ENCODE measurements around the gene ZNF850. TPM values are rescaled to one million over a fixed set of nuclear protein-coding genes. Genes with fewer than 3 reads are reported as not detected.
"Not testable (repeated sequence)": the region's sequence is repeated elsewhere in the genome, so short reads cannot be mapped to it uniquely, and the experiment has no call there.

ZNF850 gene
- 1 to 10 TPM; 3.8 to 4.2 TPM for total RNA-seq
- long read RNA-seq, partial matches to known transcripts: 0 of 1 reads
- long read RNA-seq, other reads (novel, unspliced or antisense): 1 of 1 reads

DNA sequence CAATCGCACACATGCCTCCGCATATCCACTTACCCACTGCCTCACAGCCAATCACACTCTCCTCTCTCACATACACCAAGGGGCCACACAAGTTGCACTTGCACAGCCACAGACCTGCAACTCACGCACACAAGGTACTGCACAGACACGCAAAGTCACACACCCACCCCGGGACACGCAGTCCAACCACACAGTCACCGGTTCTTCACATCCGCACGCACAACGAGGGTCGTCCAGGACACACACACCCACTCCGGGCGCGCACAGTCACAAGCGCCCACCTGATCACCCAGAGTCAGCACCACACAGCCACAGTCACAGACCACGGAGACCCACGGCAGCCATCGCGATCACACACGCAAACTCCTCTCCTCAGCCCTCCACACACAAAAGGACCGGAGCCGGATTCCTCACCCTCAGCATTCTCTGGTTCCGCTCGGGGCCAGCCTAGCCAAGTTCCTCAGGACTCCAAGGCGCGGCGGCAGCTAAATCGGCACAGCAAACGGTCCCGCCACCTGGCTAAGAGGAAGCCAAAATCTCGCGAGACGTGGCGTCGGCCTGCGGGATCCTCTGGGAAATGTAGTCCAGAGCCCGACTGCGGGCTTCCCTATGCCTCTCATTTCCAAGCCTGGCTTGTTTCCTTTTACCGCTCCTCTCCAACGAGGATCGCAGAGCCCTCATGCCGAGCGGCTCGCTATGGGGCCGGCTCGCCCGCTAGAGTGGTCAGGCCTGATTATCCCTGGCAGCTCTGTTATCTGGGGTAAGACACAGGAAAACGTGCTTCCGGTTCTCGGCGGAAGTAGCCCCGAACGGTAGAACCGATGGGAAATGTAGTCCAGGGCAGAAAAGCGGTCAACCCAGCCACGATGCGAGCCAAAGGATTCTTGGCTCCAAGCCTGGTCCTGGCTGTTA lies at the start of gene ZNF850:
Gene ZNF850 (minus strand): TSS at position 497 of the 912 bp plus-strand sequence. CDS start 10,201 bp downstream, outside the sequence.
- intact Hi-C loops (cut with DNase I): no loop called here
- peak; percentile 97 for DNase-seq
- ATAC-seq: peak; percentile 96 to 98

DNA sequence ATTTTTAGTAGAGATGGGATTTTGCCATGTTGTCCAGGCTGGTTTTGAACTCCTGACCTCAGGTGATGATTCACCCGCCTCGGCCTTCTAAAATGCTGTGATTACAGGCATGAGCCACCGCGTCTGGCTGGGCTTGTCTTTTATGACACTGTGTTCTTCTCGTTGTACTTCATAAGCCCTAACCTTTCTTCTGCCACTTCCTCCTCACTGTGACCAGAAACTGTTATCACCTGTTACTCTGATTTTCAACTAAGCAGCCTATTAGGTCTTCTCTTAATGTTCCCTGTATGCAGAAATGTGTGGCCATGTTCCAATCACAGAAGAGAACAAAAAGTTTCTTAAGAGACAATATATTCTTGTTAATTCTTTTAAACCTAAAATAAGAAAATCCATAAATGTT lies 49.2 kb upstream of the ZNF850 start:
- intact Hi-C loops (cut with DNase I): no loop called here
- no peak for DNase-seq
- no peak for ATAC-seq

DNA sequence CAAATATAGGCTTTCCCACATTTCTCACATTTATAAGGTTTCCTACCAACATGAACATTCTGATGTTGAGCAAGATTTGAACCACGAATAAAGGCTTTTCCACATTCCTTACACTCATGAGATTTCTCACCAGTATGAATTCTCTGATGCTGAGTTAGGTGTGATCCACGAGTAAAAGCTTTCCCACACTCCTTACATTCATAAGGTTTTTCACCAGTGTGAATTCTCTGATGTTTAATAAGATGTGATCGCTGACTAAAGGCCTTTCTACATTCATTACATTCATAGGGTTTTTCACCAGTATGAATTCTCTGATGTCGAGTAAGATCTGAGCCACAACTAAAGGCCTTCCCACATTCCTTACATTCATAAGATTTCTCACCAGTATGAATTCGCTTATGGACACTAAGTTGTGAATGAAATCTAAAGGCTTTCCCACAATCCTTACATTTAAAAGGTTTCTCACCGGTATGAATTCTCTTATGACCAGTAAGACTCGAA lies 46.6 kb upstream of the ZNF850 start:
- DNase-seq (no peak), ATAC-seq (no peak)

DNA sequence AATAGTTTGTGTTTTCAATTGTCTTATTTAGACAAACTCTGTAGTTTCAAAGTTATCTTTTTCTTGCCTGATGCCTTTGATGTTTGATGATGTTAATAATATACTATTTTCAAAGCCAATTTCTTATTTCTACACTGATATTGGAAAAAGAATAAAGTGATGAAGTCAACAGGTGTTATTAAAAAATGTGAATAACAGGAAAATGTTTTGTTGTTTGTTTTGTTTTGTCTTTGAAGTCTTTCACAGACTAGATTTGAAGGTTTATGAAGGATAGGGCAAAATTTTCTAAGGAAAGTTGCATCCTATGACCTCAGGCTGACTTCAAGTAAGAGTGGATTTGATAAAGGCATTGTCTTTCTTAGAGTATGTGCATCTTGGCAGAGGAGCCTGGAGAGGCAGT lies 34.4 kb upstream of the ZNF850 start:
- intact Hi-C loops (cut with DNase I): no loop called here
- ATAC-seq (no peak), DNase-seq (no peak)

More for the DNA sequence above, 46.6 kb upstream of the ZNF850 start:
- intact Hi-C loops (cut with DNase I): no loop called here

DNA sequence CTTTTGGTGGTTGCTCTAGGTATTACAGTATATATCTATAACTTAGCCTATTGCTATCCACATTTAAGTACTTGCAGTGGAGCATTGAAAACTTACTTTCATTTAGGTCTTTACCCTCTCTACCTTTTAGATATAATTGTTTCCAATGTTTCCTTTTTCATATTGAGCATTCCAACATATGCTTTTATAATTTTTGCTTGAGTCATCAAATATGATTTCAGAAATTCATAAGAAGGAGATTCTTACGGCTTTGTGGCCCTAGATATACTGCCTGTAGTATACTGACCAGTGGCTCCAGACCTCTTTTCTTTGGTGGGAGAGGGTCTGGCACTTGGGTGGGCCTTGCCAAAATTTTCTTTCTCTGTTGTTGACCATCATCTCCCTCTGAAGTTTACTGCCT lies 32.8 kb upstream of the ZNF850 start:
- DNase-seq (no peak), ATAC-seq (no peak)
- intact Hi-C loops (cut with DNase I): no loop called here

DNA sequence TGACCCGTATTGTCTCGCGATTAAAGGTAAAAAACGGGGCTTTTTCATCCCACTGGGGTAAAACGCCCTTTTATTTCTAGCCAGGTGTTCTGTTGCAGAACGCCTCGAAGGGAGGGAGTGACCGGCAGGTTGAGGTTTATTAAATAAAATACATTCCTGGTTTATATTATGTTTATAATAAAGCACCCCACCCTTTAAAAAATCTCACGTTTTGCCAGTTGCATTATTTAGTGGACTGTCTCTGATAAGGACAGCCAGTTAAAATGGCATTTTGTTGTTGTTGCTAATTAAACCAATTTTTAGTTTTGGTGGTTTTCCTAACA lies 25.1 kb upstream of the ZNF850 start:
- intact Hi-C loops (cut with DNase I): loop anchor here in 1 of 2 donors (10.0 kb wide), 1 partner anchor 47 kb away; no protein-coding TSS in a partner anchor
- DNase-seq (no peak), ATAC-seq (no peak)

DNA sequence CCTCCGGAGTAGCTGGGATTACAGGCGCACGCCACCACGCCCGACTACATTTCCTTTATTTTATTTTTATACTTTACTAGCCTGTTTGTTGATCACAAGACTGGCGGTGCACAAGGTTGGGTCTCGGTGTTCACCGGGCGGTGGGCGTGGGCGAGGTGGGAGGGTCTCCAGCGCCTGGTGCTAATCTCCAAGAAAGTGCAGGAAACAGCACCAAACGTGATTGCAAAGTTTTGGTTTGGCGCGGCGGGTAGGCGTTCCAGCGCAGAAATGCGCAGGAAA lies 24.0 kb upstream of the ZNF850 start:
- DNase-seq: no peak
- no peak for ATAC-seq
- intact Hi-C loops (cut with DNase I): loop anchor here in 1 of 2 donors (10.0 kb wide), 1 partner anchor 48 kb away; no protein-coding TSS in a partner anchor

DNA sequence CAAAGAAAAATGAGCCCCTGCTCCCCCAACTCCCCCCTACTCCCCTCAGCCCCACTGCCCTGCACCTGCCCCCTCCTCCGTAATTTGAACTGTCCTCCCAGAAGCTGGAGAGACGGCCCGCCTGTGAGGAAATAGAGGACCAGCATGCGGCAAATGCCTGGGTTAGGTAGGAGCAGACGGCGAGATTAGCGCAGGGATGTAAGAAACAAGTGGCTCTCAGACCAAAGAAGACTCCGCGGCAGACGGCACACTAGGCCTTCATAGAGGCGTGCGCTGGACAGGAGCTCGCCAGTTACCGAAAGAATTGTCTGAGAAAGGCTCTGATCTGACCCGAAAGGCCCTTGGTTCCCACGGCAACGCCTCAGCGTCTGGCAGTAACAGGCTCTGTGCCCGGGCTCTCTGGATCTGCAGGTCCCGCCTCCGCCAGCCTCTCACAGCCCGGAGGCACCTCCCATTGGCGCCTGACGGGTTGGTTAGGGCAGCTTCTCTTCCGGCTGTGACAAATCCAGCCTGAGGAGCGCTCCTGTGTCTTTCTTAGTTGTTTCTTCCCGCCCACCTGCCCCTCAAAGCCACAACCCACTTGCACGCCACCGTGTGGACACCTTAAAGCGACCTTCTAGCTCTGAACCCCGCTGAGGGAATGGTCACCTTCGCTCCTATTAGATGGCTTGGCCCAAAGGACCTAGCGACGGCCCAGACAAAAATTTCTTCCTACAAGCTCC lies 19.0 kb upstream of the ZNF850 start:
- intact Hi-C loops (cut with DNase I): loop anchor here in 1 of 2 donors (10.0 kb wide), 1 partner anchor 53 kb away; no protein-coding TSS in a partner anchor
- ATAC-seq: peak; percentile 99
- DNase-seq: peak; percentile 45

DNA sequence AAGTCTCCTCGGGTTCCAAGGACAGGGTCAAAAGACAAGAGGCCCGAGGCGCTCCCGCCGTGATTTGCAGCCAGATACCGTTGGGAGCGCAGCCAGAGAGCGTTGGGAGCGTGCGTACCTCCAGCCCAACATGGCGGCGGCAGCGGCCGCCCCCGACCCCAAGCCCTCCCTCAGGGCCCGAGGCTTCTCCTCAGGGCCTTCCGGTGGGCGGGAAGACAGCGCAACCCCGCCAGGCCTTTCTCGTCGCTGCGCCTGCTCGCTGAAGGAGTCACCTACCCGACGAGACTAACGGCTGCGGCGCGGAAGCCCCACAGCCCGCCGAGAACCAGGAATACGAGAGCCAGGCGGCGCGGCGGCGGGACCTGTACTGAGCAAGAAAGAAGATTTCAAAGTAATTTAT lies 3.2 kb upstream of the ZNF850 start:
- DNase-seq (peak; percentile 63), ATAC-seq (peak; percentile 14 to 39)
- intact Hi-C loops (cut with DNase I): no loop called here

DNA sequence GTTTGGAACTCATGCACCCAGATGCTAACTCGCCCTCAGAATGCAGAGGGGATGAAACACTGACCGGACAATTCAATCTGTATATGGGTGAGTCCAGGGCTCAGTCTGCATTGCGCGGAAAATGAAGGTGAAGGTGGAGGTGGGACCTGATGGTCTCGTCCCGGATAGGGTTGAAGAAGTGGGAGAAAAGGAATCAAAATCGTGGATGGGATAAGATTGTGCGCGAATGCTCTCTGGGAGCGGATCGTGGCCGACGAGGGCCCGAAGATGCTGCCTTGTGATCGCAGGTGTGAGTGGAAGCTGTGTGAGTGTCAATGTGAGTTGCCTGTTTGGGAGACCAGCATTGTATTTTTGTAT lies 594 bp upstream of the ZNF850 start:
- ATAC-seq: no peak
- intact Hi-C loops (cut with DNase I): no loop called here
- no peak for DNase-seq

DNA sequence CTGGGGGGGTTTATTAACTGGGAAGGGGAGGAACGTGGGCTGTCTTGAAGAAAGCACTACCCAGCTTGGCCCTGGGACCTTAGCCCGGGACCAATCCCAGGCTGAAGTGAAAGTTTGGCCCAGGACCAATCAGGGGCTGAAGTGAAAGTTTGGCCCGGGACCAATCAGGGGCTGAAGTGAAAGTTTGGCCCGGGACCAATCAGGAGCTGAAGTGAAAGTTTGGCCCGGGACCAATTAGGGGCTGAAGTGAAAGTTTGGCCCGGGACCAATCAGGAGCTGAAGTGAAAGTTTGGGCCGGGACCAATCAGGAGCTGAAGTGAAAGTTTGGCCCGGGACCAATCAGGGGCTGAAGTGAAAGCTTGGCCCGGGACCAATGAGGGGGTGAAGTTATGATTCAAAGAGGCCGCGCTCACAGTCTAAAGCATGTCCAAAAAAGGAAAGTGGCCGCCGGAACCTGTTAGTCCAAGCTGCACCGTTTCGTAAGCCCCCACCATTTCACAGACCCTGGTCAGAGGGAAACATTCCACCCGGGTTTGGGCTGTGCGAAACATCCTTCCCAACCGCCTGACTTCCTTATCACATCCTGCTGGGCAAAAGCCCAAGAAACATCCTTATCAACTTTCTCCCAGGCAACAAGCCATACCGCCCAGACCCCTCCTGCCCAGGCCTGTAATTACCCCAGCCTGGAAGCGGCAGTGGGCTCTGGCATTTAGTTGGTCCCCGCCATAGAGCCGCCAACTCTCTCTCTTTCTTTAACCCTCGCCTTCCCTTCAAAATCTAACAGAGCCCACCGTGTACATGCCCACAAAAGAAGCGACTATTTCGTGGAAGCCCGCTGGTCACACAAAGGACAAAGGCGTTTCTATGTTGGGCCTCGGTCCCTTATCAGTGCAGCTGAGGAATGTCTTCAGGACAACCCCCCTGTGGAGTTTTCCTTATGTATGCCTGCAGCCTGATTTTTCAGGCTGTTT lies 1.1 kb downstream of the ZNF850 start:
- DNase-seq: peak; percentile 85
- intact Hi-C loops (cut with DNase I): no loop called here
- ATAC-seq: peak; percentile 23 to 46

DNA sequence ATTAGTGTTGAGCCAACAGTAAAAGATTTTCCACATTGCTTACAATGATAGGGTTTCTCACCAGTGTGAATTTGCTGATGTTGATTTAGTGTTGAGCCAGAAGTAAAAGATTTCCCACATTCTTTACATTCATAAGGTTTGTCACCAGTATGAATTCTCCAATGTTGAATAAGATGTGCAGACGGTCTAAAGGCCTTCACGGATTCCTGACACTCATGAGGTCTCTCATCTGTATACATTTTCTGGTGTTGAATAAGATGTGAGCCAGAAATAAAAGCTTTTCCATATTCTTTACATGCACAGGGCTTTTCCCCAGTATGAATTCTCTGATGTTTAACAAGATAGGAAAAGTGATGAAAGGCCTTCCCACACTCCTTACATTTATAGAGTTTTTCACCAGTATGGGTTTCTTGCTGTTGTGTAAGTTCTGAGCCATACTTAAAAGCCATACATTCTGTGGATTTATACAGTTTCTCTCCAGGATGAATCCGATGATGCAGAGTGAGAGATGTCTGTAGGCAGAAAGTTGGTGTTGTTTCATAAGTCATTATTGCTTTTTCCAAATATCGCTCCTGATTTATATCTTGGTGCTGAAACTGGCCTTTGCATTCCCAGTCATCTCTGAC lies 22.4 kb downstream of the ZNF850 start:
- no peak for ATAC-seq
- intact Hi-C loops (cut with DNase I): no loop called here
- DNase-seq: no peak

DNA sequence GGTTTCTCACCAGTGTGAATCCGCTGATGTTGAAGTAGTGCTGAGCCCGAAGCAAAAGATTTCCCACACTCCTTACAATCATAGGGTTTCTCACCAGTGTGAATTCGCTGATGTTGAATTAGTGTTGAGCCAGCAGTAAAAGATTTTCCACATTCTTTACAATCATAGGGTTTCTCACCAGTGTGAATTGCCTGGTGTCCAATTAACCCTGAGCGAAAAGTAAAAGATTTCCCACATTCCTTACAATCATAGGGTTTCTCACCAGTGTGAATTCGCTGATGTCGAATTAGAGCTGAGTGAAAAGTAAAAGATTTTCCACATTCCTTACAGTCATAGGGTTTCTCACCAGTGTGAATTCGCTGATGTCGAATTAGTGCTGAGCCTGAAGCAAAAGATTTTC lies 23.0 kb downstream of the ZNF850 start:
- ATAC-seq; DNase-seq; intact Hi-C loops (cut with DNase I): not testable (repeated sequence)

DNA sequence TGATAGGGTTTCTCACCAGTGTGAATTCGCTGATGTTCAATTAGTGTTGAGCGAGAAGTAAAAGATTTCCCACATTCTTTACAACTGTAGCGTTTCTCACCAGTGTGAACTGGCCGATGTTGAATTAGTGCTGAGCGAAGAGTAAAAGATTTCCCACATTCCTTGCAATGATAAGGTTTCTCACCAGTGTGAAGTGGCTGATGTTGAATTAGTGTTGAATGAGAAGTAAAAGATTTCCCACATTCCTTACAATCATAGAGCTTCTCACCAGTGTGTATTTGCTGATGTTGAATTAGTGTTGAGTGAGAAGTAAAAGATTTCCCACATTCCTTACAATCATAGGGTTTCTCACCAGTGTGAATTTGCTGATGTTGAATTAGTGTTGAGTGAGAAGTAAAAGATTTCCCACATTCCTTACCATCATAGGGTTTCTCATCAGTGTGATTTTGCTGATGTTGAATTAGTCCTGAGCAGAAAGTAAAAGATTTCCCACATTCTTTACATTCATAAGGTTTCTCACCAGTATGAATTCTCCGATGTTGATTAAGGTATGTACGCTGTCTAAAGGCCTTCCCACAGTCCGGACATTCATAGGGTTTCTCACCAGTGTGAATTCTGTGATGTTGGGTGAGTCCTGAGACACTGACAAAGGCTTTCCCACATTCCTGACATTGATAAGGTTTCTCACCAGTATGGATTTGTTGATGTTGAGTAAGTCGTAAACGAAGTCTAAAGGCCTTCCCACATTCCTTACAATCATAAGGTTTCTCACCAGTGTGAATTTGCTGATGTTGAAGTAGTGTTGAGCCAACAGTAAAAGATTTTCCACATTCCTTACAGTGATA lies 24.0 kb downstream of the ZNF850 start:
- intact Hi-C loops (cut with DNase I): no loop called here
- no peak for ATAC-seq
- DNase-seq: no peak

DNA sequence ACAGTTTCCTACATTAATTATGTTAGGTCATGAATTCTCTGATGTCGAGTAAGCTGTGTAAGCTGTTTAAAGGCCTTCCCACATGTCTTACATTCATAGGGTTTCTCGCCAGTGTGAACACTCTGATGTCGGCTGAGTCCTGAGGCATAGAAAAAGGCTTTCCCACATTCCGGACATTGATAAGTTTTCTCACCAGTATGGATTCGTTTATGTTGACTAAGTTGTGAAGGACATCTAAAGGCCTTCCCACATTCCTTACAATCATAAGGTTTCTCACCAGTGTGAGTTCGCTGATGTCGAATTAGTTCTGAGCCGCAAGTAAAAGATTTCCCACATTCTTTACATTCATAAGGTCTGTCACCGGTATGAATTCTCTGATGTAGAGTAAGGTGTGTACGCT lies 24.9 kb downstream of the ZNF850 start:
- ATAC-seq: no peak
- intact Hi-C loops (cut with DNase I): no loop called here

DNA sequence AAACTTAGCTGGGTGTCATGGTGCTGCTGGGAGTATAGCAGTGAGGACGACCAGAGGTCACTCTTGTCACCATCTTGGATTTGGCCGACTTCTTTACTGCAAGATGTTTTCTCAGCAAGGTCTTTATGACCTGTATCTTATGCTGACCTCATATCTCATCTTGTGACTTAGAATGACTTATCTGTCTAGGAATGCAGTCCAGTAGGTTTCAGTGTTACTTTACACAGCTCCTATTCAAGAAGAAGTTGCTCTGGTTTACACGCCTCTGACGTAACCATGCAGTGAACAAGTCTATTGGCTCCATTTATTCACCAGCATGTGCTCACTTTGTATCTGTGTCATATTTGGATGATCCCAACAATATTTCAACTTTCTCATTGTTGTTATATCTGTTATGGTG lies 26.7 kb downstream of the ZNF850 start:
- ATAC-seq (no peak), DNase-seq (no peak)
- intact Hi-C loops (cut with DNase I): no loop called here

More for the DNA sequence above, 24.9 kb downstream of the ZNF850 start:
- DNase-seq: no peak

DNA sequence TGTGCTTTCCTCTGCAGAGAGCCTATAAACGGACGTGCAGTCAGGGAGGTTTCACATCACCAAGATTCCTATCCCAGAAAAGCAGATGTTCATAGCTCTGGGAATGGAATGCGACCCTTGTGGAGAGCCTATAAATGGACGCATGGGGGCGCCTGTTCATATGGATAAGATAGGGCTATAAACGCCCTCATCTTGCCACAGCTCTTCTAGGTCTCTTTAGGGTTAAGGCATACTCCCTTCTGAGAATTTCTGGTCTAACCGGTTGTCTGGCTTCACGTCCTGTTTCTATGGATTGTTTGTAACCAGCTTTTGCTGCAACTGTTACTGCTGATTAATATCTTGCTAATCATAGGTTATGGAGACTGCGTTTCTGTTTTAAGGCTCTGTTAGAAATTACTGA lies 36.4 kb downstream of the ZNF850 start:
- intact Hi-C loops (cut with DNase I); ATAC-seq; DNase-seq: not testable (repeated sequence)

Data from left cardiac atrium (tissue), 4 donors.